NCI-H2081 (cell line): ENCODE results near the gene TP53I11.

Source experiments
- DNase-seq, 2 experiments: peaks; one replicate each; lab custom pipeline; 2025; lab: John Stamatoyannopoulos, UW

The TP53I11 gene

GRCh38 chr11:44939673-44940395 is 10.8 kb downstream of the TP53I11 start:
- no peak for DNase-seq

- no peak for DNase-seq
Measured at GRCh38 chr11:44938066-44938691, 12.5 kb downstream of the TP53I11 start.

- no peak for DNase-seq
Measured at GRCh38 chr11:44936951-44937543, 13.6 kb downstream of the TP53I11 start.

- peak; percentile 83 to 84 for DNase-seq
Measured at GRCh38 chr11:44936525-44936924, 14.2 kb downstream of the TP53I11 start.

- DNase-seq = no peak
Measured at GRCh38 chr11:44934735-44935250, 15.9 kb downstream of the TP53I11 start.

- DNase-seq = no peak
Measured at GRCh38 chr11:44934110-44934509, 16.6 kb downstream of the TP53I11 start.

- DNase-seq = no peak
Measured at GRCh38 chr11:44931466-44931865, 19.2 kb downstream of the TP53I11 start.

GRCh38 chr11:44930588-44931302 is 19.9 kb downstream of the TP53I11 start:
- no peak for DNase-seq

GRCh38 chr11:44928816-44929215 is 21.9 kb downstream of the TP53I11 start:
- DNase-seq = no peak

GRCh38 chr11:44928144-44928543 is 22.5 kb downstream of the TP53I11 start:
- no peak for DNase-seq

GRCh38 chr11:44927174-44927661 is 23.5 kb downstream of the TP53I11 start:
- DNase-seq = peak; percentile 81 to 84

- DNase-seq = no peak
Measured at GRCh38 chr11:44926036-44926435, 24.6 kb downstream of the TP53I11 start.

GRCh38 chr11:44923806-44924205 is 26.9 kb downstream of the TP53I11 start:
- no peak for DNase-seq

- no peak for DNase-seq
Measured at GRCh38 chr11:44923115-44923514, 27.6 kb downstream of the TP53I11 start.

- no peak for DNase-seq
Measured at GRCh38 chr11:44920451-44920850, 30.2 kb downstream of the TP53I11 start.

GRCh38 chr11:44917741-44918140 is 32.9 kb downstream of the TP53I11 start:
- DNase-seq = no peak

GRCh38 chr11:44916801-44917385 is 33.8 kb downstream of the TP53I11 start:
- DNase-seq = no peak

GRCh38 chr11:44916331-44916730 is 34.4 kb downstream of the TP53I11 start:
- no peak for DNase-seq

- no peak for DNase-seq
Measured at GRCh38 chr11:44915621-44916020, 35.1 kb downstream of the TP53I11 start.

- DNase-seq = no peak
Measured at GRCh38 chr11:44915004-44915403, 35.7 kb downstream of the TP53I11 start.

GRCh38 chr11:44914105-44914504 is 36.6 kb downstream of the TP53I11 start:
- DNase-seq = no peak

- no peak for DNase-seq
Measured at GRCh38 chr11:44913502-44913901, 37.2 kb downstream of the TP53I11 start.
